ENCODE measurements around the gene EXO5.
A peak's percentile ranks its signal among the peaks of the same experiment; 100 is the strongest.

The EXO5 gene

GRCh38 chr1:40508375-40509341, at the start of gene EXO5:
Gene EXO5, plus strand, starts transcription at chr1:40508767. Its CDS starts 5,778 bp downstream, at chr1:40514545.
- H3K4me1 ChIP-seq (ENCODE audit: control insufficient read depth, low read length), result peaks cover 20% of the 10 kb centered on the region
- H3K4me2 ChIP-seq (ENCODE audit: low read length), result peak within 1 kb of the TSS; percentile 98
- H3K79me2 ChIP-seq (ENCODE audit: control insufficient read depth, low read length), result peaks cover 28% of the 10 kb centered on the region
- H3K27ac ChIP-seq (ENCODE audit: low read depth, low read length), result peak within 1 kb of the TSS; percentile 52
- H3K36me3 ChIP-seq (ENCODE audit: control insufficient read depth, low read length), result peaks cover 12% of the 10 kb centered on the region
- H3F3A ChIP-seq (ENCODE audit: control insufficient read depth, insufficient read depth), result peaks cover 3% of the 10 kb centered on the region; the same call in 1 of the 2 replicates
- peak within 1 kb of the TSS; percentile 97 for H3K4me3 ChIP-seq (ENCODE audit: low read length)
- no peaks in the 10 kb centered on the region for H4K20me1 ChIP-seq (ENCODE audit: control insufficient read depth, insufficient read depth, low read depth, low read length)
- no peaks in the 10 kb centered on the region for H3K9me2 ChIP-seq (replicated peaks; ENCODE audit: control insufficient read depth, low read length)
- no peaks in the 10 kb centered on the region for H3K27me3 ChIP-seq (ENCODE audit: control insufficient read depth, low read length)
- peaks cover 9% of the 10 kb centered on the region; the same call in 1 of the 2 replicates for H3K9me3 ChIP-seq (ENCODE audit: control insufficient read depth, insufficient read depth, low read length)
- TF ChIP-seq EZH2phosphoT487 (IDR thresholded peaks at IDR 0.05; ENCODE audit: borderline replicate concordance, low read length), result no peak
- no peak for TF ChIP-seq CTCF (IDR thresholded peaks at IDR 0.05; ENCODE audit: low read depth, low read length, poor library complexity, severe bottlenecking)

GRCh38 chr1:40462956-40463590, 45.5 kb upstream of the EXO5 start:
- Histone ChIP-seq H3K4me1 (ENCODE audit: control insufficient read depth, low read length) (no peaks in the 10 kb centered on the region), H3K4me3 (ENCODE audit: low read length) (no peak overlapping the region), H3K36me3 (ENCODE audit: control insufficient read depth, low read length) (peaks cover 53% of the 10 kb centered on the region), H3K9me2 (replicated peaks; ENCODE audit: control insufficient read depth, low read length) (no peaks in the 10 kb centered on the region), H3K9me3 (ENCODE audit: control insufficient read depth, insufficient read depth, low read length) (peaks cover 61% of the 10 kb centered on the region), H3K79me2 (ENCODE audit: control insufficient read depth, low read length) (no peaks in the 10 kb centered on the region), H3K4me2 (ENCODE audit: low read length) (no peak overlapping the region), H3K27me3 (ENCODE audit: control insufficient read depth, low read length) (no peaks in the 10 kb centered on the region), H3K27ac (ENCODE audit: low read depth, low read length) (no peak overlapping the region), H4K20me1 (ENCODE audit: control insufficient read depth, insufficient read depth, low read depth, low read length) (no peaks in the 10 kb centered on the region), H3F3A (ENCODE audit: control insufficient read depth, insufficient read depth) (no peaks in the 10 kb centered on the region)
- TF ChIP-seq EZH2phosphoT487 (IDR thresholded peaks at IDR 0.05; ENCODE audit: borderline replicate concordance, low read length) (no peak), CTCF (IDR thresholded peaks at IDR 0.05; ENCODE audit: low read depth, low read length, poor library complexity, severe bottlenecking) (no peak)

- Histone ChIP-seq H3F3A (ENCODE audit: control insufficient read depth, insufficient read depth) (no peaks in the 10 kb centered on the region), H3K9me2 (replicated peaks; ENCODE audit: control insufficient read depth, low read length) (no peaks in the 10 kb centered on the region), H3K27ac (ENCODE audit: low read depth, low read length) (no peak overlapping the region), H3K36me3 (ENCODE audit: control insufficient read depth, low read length) (peaks cover 10% of the 10 kb centered on the region), H3K79me2 (ENCODE audit: control insufficient read depth, low read length) (no peaks in the 10 kb centered on the region), H3K27me3 (ENCODE audit: control insufficient read depth, low read length) (no peaks in the 10 kb centered on the region), H3K9me3 (ENCODE audit: control insufficient read depth, insufficient read depth, low read length) (peaks cover 27% of the 10 kb centered on the region; the same call in 1 of the 2 replicates), H3K4me1 (ENCODE audit: control insufficient read depth, low read length) (no peaks in the 10 kb centered on the region), H3K4me2 (ENCODE audit: low read length) (no peak overlapping the region), H3K4me3 (ENCODE audit: low read length) (no peak overlapping the region), H4K20me1 (ENCODE audit: control insufficient read depth, insufficient read depth, low read depth, low read length) (no peaks in the 10 kb centered on the region)
- TF ChIP-seq CTCF (IDR thresholded peaks at IDR 0.05; ENCODE audit: low read depth, low read length, poor library complexity, severe bottlenecking) (no peak), EZH2phosphoT487 (IDR thresholded peaks at IDR 0.05; ENCODE audit: borderline replicate concordance, low read length) (no peak)
Observed at GRCh38 chr1:40469327-40469726, 39.2 kb upstream of the EXO5 start.
